H1 (cell line): ENCODE results near the gene RGS14. TPM values are rescaled to one million over a fixed set of nuclear protein-coding genes. Genes with fewer than 3 reads are reported as not detected.

ENCODE experiments used
- CTCF ChIA-PET: fragments of 300-600 bp; sonication (Branson Sonifier 250); formaldehyde crosslinking; loops from one replicate; lab custom pipeline; 2021; ENCODE audit not compliant: partially characterized antibody; lab: Charles Lee
- POLR2A ChIA-PET: fragments of 300-600 bp; sonication (Branson Sonifier 250); formaldehyde crosslinking; loops from one replicate; lab custom pipeline; 2021; ENCODE audit warnings: inconsistent platforms; ENCODE audit not compliant: partially characterized antibody; lab: Charles Lee
- DNase-seq, 2 experiments: peaks; one replicate each; pipeline versions ENCODE4 v3.0.0 to v3.0.0-alpha.2; 2010 to 2022; ENCODE audit warnings: low spot score in 2 of 2, low read depth in 1 of 2, mixed read lengths in 1 of 2
- FAIRE-seq: peaks from 2 replicates; lab custom pipeline; 2011; peaks lifted over from hg19 to GRCh38; lab: Jason Lieb, UNC
- H2AFZ ChIP-seq: 2 replicates; pipeline ENCODE4 v1.8.1; 2012; ENCODE audit warnings: low read length, inconsistent platforms
- H2AK5ac ChIP-seq: 2 replicates; pipeline ENCODE4 v1.6.1; 2013; ENCODE audit warnings: low read depth, low read length
- H2BK120ac ChIP-seq: replicated peaks from 2 replicates; pipeline ENCODE3; 2013; ENCODE audit warnings: low read depth, low read length, inconsistent platforms
- H2BK12ac ChIP-seq: 2 replicates; pipeline ENCODE4 v1.6.1; 2013; ENCODE audit warnings: low read depth, low read length
- H2BK15ac ChIP-seq: 2 replicates; pipeline ENCODE4 v1.6.1; 2013; ENCODE audit warnings: low read length
- H2BK20ac ChIP-seq: 2 replicates; pipeline ENCODE4 v1.6.1; 2013; ENCODE audit warnings: low read length
- H2BK5ac ChIP-seq: 2 replicates; pipeline ENCODE4 v1.6.1; 2013; ENCODE audit warnings: low read depth, low read length
- H3K14ac ChIP-seq: 2 replicates; pipeline ENCODE4 v1.6.1; 2013; ENCODE audit warnings: inconsistent platforms; ENCODE audit not compliant: insufficient read length
- H3K18ac ChIP-seq: 2 replicates; pipeline ENCODE4 v1.6.1; 2013; ENCODE audit warnings: low read length; ENCODE audit errors: extremely low read depth
- H3K23ac ChIP-seq: 2 replicates; pipeline ENCODE4 v1.6.1; 2013; ENCODE audit warnings: inconsistent platforms; ENCODE audit not compliant: insufficient read length
- H3K23me2 ChIP-seq: 2 replicates; pipeline ENCODE4 v1.6.1; 2013; ENCODE audit warnings: low read depth, low read length
- H3K27ac ChIP-seq: 2 replicates; pipeline ENCODE4 v1.6.1; 2011; ENCODE audit warnings: low read depth, low read length, inconsistent platforms
- H3K27me3 ChIP-seq, 4 experiments: replicated peaks in 1 of 4; 1 replicate in 1 of 4; 2 replicates in 3 of 4; pipeline versions ENCODE4 v1.6.1 to v1.8.1; 2011 to 2013; ENCODE audit warnings: low read length in 3 of 4, mild to moderate bottlenecking in 3 of 4, inconsistent platforms in 2 of 4, mixed read lengths in 2 of 4, moderate library complexity in 1 of 4; ENCODE audit not compliant: control insufficient read depth in 3 of 4, insufficient read depth in 3 of 4; ENCODE audit errors: extremely low read depth in 1 of 4
- H3K36me3 ChIP-seq, 4 experiments: 2 replicates each; pipeline versions ENCODE4 v1.6.1 to v1.8.1; 2011 to 2013; ENCODE audit warnings: mild to moderate bottlenecking in 4 of 4, low read length in 3 of 4, moderate library complexity in 2 of 4, control low read depth in 1 of 4, inconsistent platforms in 1 of 4; ENCODE audit not compliant: insufficient read depth in 4 of 4, control insufficient read depth in 2 of 4
- H3K4ac ChIP-seq: replicated peaks from 2 replicates; pipeline ENCODE3; 2013; ENCODE audit warnings: low read length, low read depth, mixed read lengths, inconsistent platforms; ENCODE audit not compliant: insufficient read length
- H3K4me1 ChIP-seq, 4 experiments: replicated peaks in 1 of 4; 1 replicate in 1 of 4; 2 replicates in 3 of 4; pipeline versions ENCODE4 v1.6.1 to v1.8.1; 2011 to 2013; ENCODE audit warnings: low read length in 3 of 4, inconsistent platforms in 2 of 4, mixed read lengths in 1 of 4; ENCODE audit not compliant: insufficient read depth in 4 of 4, control insufficient read depth in 3 of 4
- H3K4me2 ChIP-seq, 2 experiments: 2 replicates each; pipeline versions ENCODE4 v1.6.1 to v1.8.1; 2011 to 2013; ENCODE audit warnings: low read depth in 2 of 2, low read length in 2 of 2, control low read depth in 1 of 2, inconsistent platforms in 1 of 2, mild to moderate bottlenecking in 1 of 2; ENCODE audit not compliant: insufficient read depth in 1 of 2
- H3K4me3 ChIP-seq, 4 experiments: fragments of 200-600, 300-600 bp in 1 of 4; sonication (generic), shearing (Covaris generic), sonication (Bioruptor Twin) in 1 of 4; 2 replicates each; pipeline versions ENCODE4 v1.5.1 to v1.8.1; 2011 to 2016; ENCODE audit warnings: low read length in 4 of 4, low read depth in 3 of 4, control low read depth in 2 of 4, inconsistent platforms in 2 of 4, mild to moderate bottlenecking in 2 of 4, mixed read lengths in 1 of 4, moderate library complexity in 1 of 4; ENCODE audit not compliant: insufficient read depth in 2 of 4; ENCODE audit errors: extremely low read depth in 1 of 4
- H3K56ac ChIP-seq: replicated peaks from 2 replicates; pipeline ENCODE3; 2013; ENCODE audit warnings: low read depth, mild to moderate bottlenecking, mixed read lengths, low read length, inconsistent platforms; ENCODE audit not compliant: insufficient read length
- H3K79me1 ChIP-seq: 2 replicates; pipeline ENCODE4 v1.6.1; 2013; ENCODE audit warnings: low read depth, low read length, control low read depth
- H3K79me2 ChIP-seq, 2 experiments: 2 replicates each; pipeline versions ENCODE4 v1.6.1 to v1.8.1; 2012 to 2013; ENCODE audit warnings: low read length in 2 of 2, mild to moderate bottlenecking in 2 of 2, inconsistent platforms in 1 of 2; ENCODE audit not compliant: insufficient read depth in 2 of 2, control insufficient read depth in 1 of 2
- H3K9ac ChIP-seq, 4 experiments: replicated peaks in 1 of 4; 1 replicate in 1 of 4; 2 replicates in 3 of 4; pipeline versions ENCODE4 v1.6.1 to v1.8.1; 2011 to 2013; ENCODE audit warnings: low read depth in 3 of 4, low read length in 3 of 4, control low read depth in 2 of 4, mild to moderate bottlenecking in 2 of 4, moderate library complexity in 2 of 4, inconsistent platforms in 1 of 4; ENCODE audit errors: extremely low read depth in 1 of 4
- H3K9me3 ChIP-seq, 2 experiments: 2 replicates each; pipeline versions ENCODE4 v1.6.1 to v1.8.1; 2012 to 2013; ENCODE audit warnings: mild to moderate bottlenecking in 2 of 2, moderate library complexity in 2 of 2, control low read depth in 1 of 2, inconsistent platforms in 1 of 2, low read depth in 1 of 2, low read length in 1 of 2, mixed read lengths in 1 of 2; ENCODE audit not compliant: insufficient read depth in 2 of 2
- H4K20me1 ChIP-seq, 2 experiments: replicated peaks in 1 of 2; 2 replicates each; pipeline versions ENCODE3 to v1.8.1; 2011 to 2013; ENCODE audit warnings: inconsistent platforms in 2 of 2, low read length in 2 of 2, mild to moderate bottlenecking in 1 of 2; ENCODE audit not compliant: insufficient read depth in 2 of 2, control insufficient read depth in 1 of 2
- H4K5ac ChIP-seq: 2 replicates; pipeline ENCODE4 v1.6.1; 2013; ENCODE audit warnings: low read length, low read depth, mixed read lengths, inconsistent platforms; ENCODE audit not compliant: insufficient read length
- H4K8ac ChIP-seq: 2 replicates; pipeline ENCODE4 v1.8.0; 2013; ENCODE audit warnings: mild to moderate bottlenecking, moderate library complexity, low read length, inconsistent platforms; ENCODE audit not compliant: insufficient read depth; ENCODE audit errors: extremely low read depth
- H4K91ac ChIP-seq: replicated peaks from 2 replicates; pipeline ENCODE3; 2013; ENCODE audit warnings: low read length, mixed read lengths, inconsistent platforms; ENCODE audit not compliant: insufficient read length
- ATF3 ChIP-seq: IDR thresholded peaks from 2 replicates; pipeline ENCODE4 v1.6.1; 2011; ENCODE audit warnings: low read depth, mild to moderate bottlenecking, low read length; ENCODE audit not compliant: insufficient read depth
- CTBP2 ChIP-seq: IDR thresholded peaks from 2 replicates; pipeline ENCODE4 v1.7.0; 2011; ENCODE audit warnings: borderline replicate concordance, mild to moderate bottlenecking, moderate library complexity, mixed read lengths, low read length; ENCODE audit not compliant: insufficient read depth, insufficient read length
- PHF8 ChIP-seq: fragments of 200-600 bp; sonication (generic); conservative IDR thresholded peaks from 2 replicates; pipeline ENCODE4 v1.7.1; 2012; ENCODE audit warnings: low read depth, mild to moderate bottlenecking, inconsistent platforms, low read length, moderate library complexity
- SIN3A ChIP-seq, 2 experiments: IDR thresholded peaks in 1 of 2; conservative IDR thresholded peaks in 1 of 2; 2 replicates each; pipeline ENCODE4 v1.6.1; 2011 to 2012; ENCODE audit warnings: low read length in 2 of 2, improper control_type of control experiment in 1 of 2, low read depth in 1 of 2, mild to moderate bottlenecking in 1 of 2
- WGBS, 2 experiments: shearing (Covaris generic) in 1 of 2; methylation state at CpG; one replicate each; pipeline versions ENCODE4 v1.1.6 to v1.1.7; 2013 to 2015; ENCODE audit warnings: low lambda C conversion rate in 2 of 2, mixed read lengths in 2 of 2, inconsistent platforms in 1 of 2, low coverage in 1 of 2, missing lambda C conversion rate in 1 of 2; ENCODE audit not compliant: insufficient replicate concordance in 2 of 2, insufficient coverage in 1 of 2, insufficient read length in 1 of 2; ENCODE audit errors: extremely low coverage in 1 of 2, missing lambda C conversion rate in 1 of 2; 5-methylcytosine and 5-hydroxymethylcytosine counted together
- polyA plus RNA-seq, 7 experiments: library from polyadenylated mRNA; depleted of rRNA in 3 of 7; stranded (reverse) in 5 of 7; unstranded in 2 of 7; fragments of >200 nt in 5 of 7; fragments of 200-250 nt in 2 of 7; gene quantifications; 1 replicate in 5 of 7; 2 replicates in 1 of 7; 4 replicates in 1 of 7; pipeline versions ENCODE4 v1.2.1 to v1.2.3, GENCODE V29; 2011 to 2013; ENCODE audit warnings: missing spikeins in 2 of 7, mixed read lengths in 2 of 7
- total RNA-seq: library from RNA; stranded (reverse); fragmentation: NEBNext Ultra II Directional; extraction: Animal tissue kit (Norgen Biotek cat#: 25700); gene quantifications from 2 replicates; pipeline ENCODE4 v1.2.1, GENCODE V29; 2021

Gene RGS14
- total and polyA plus RNA-seq, 2 of the 8 experiments (the other 6 are each of a cell fraction or from before 2014, with no cell fraction given) = 24.4 to 46.1 TPM

GRCh38 chr5:177388521-177389052 lies 30.9 kb downstream of the RGS14 start:
- Histone ChIP-seq H2BK20ac (no peak overlapping the region), H3K4me2 (no peak overlapping the region), H3K79me2 (no peaks in the 10 kb centered on the region), H2BK15ac (no peak overlapping the region), H4K8ac (no peak overlapping the region), H3K36me3 (no peaks in the 10 kb centered on the region), H3K23me2 (no peaks in the 10 kb centered on the region), H3K14ac (no peak overlapping the region), H2BK5ac (no peak overlapping the region), H3K4ac (no peak overlapping the region), H3K56ac (no peak overlapping the region), H3K9me3 (no peaks in the 10 kb centered on the region), H3K79me1 (no peaks in the 10 kb centered on the region), H2AFZ (no peak overlapping the region), H3K27ac (no peak overlapping the region), H3K4me3 (no peak overlapping the region), H2BK12ac (no peak overlapping the region), H2BK120ac (no peak overlapping the region), H3K18ac (no peak overlapping the region), H2AK5ac (no peak overlapping the region), H4K5ac (no peak overlapping the region), H3K27me3 (peaks cover 0 to 18% (median 10%) of the 10 kb centered on the region in 4 experiments; a peak in 6 of 7 replicates), H4K91ac (no peak overlapping the region), H3K9ac (no peak overlapping the region), H4K20me1 (no peaks in the 10 kb centered on the region), H3K4me1 (peaks cover 0 to 3% (median 0%) of the 10 kb centered on the region in 4 experiments; a peak in 4 of 7 replicates), H3K23ac (no peak overlapping the region)
- no peak for FAIRE-seq
- POLR2A ChIA-PET = interaction anchor here (1.3 to 4.2 kb wide), 5 partner anchors 10 to 101 kb away, joined by 4 to 51 read pairs (median 10); no protein-coding TSS in a partner anchor
- CTCF ChIA-PET = interaction anchor here (1.2 to 18.7 kb wide), 8 partner anchors 14 to 113 kb away, joined by 3 to 430 read pairs (median 22); partner anchors contain the start of genes PFN3 and PRR7
- 89% methylated on average over 10 of the region's 10 CpGs; no CpG with 5 or more reads in 1 of the 2 experiments for WGBS, 2 experiments
- DNase-seq = no peak
- TF ChIP-seq PHF8 (no peak), CTBP2 (no peak), SIN3A (conservative IDR thresholded peaks at IDR 0.05 in 1 of 2, IDR thresholded peaks at IDR 0.05 in 1 of 2; ENCODE audit: low read depth in 1 of 2, low read length in 2 of 2) (no peak), ATF3 (no peak)
